ENCODE results near the gene ATOSA.

DNA sequence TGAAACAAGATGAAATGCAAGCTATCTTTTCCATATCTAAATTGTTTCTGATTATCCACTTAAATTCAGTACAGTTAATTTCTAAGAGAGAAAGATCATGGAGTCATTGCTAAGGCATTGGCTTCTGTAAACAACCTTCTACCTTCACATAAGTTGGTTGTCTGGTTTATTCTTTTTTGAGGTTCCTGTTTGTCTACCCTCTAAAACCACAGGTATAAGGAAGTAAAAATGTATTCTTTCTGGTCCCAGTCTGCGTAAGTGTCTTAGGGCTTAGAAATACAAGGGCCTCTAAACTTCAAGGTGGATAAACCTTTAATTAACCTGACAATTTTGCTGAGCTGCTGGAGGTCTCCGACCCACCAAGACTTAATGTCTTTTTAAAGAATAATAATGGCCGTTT, 3.6 kb upstream of the ATOSA start:
- TF ChIP-seq, protein P1, sequence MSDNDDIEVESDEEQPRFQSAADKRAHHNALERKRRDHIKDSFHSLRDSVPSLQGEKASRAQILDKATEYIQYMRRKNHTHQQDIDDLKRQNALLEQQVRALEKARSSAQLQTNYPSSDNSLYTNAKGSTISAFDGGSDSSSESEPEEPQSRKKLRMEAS (IDR thresholded peaks at IDR 0.05), result no peak
- TF ChIP-seq RNF2 (IDR thresholded peaks at IDR 0.05; ENCODE audit: borderline replicate concordance, low read depth, low read length, missing control alignments, poor library complexity, severe bottlenecking) (no peak), POLR2A (IDR thresholded peaks at IDR 0.05; ENCODE audit: control extremely low read depth in 1 of 2, low read depth in 2 of 2, low read length in 2 of 2) (no peak), GTF2F1 (IDR thresholded peaks at IDR 0.05; ENCODE audit: borderline replicate concordance, low read depth, low read length) (no peak), CREB1 (IDR thresholded peaks at IDR 0.05) (no peak), RFX5 (IDR thresholded peaks at IDR 0.05; ENCODE audit: borderline replicate concordance, low read depth, low read length) (no peak), TAF1 (IDR thresholded peaks at IDR 0.05; ENCODE audit: low read depth, low read length) (no peak), EZH2 (IDR thresholded peaks at IDR 0.05; ENCODE audit: low read depth, low read length, severe bottlenecking) (no peak), EP300 (IDR thresholded peaks at IDR 0.05; ENCODE audit: borderline replicate concordance in 1 of 2, low read depth in 2 of 2, low read length in 2 of 2) (no peak), CEBPB (IDR thresholded peaks at IDR 0.05; ENCODE audit: low read depth, low read length) (no peak), TBP (IDR thresholded peaks at IDR 0.05; ENCODE audit: low read depth, low read length) (no peak), MAFK (IDR thresholded peaks at IDR 0.05; ENCODE audit: low read depth, low read length) (no peak)
- TF ChIP-seq, protein P2, sequence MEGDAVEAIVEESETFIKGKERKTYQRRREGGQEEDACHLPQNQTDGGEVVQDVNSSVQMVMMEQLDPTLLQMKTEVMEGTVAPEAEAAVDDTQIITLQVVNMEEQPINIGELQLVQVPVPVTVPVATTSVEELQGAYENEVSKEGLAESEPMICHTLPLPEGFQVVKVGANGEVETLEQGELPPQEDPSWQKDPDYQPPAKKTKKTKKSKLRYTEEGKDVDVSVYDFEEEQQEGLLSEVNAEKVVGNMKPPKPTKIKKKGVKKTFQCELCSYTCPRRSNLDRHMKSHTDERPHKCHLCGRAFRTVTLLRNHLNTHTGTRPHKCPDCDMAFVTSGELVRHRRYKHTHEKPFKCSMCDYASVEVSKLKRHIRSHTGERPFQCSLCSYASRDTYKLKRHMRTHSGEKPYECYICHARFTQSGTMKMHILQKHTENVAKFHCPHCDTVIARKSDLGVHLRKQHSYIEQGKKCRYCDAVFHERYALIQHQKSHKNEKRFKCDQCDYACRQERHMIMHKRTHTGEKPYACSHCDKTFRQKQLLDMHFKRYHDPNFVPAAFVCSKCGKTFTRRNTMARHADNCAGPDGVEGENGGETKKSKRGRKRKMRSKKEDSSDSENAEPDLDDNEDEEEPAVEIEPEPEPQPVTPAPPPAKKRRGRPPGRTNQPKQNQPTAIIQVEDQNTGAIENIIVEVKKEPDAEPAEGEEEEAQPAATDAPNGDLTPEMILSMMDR (IDR thresholded peaks at IDR 0.05; ENCODE audit: control extremely low read depth in 1 of 3, insufficient read depth in 1 of 3, low read depth in 1 of 3, low read length in 3 of 3), result no peak
- TF ChIP-seq, protein P3, sequence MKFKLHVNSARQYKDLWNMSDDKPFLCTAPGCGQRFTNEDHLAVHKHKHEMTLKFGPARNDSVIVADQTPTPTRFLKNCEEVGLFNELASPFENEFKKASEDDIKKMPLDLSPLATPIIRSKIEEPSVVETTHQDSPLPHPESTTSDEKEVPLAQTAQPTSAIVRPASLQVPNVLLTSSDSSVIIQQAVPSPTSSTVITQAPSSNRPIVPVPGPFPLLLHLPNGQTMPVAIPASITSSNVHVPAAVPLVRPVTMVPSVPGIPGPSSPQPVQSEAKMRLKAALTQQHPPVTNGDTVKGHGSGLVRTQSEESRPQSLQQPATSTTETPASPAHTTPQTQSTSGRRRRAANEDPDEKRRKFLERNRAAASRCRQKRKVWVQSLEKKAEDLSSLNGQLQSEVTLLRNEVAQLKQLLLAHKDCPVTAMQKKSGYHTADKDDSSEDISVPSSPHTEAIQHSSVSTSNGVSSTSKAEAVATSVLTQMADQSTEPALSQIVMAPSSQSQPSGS (IDR thresholded peaks at IDR 0.05; ENCODE audit: low read length), result no peak

Data from H1 (cell line).